Measurements from ENCODE around the gene ZNF638.

Gene ZNF638

DNA sequence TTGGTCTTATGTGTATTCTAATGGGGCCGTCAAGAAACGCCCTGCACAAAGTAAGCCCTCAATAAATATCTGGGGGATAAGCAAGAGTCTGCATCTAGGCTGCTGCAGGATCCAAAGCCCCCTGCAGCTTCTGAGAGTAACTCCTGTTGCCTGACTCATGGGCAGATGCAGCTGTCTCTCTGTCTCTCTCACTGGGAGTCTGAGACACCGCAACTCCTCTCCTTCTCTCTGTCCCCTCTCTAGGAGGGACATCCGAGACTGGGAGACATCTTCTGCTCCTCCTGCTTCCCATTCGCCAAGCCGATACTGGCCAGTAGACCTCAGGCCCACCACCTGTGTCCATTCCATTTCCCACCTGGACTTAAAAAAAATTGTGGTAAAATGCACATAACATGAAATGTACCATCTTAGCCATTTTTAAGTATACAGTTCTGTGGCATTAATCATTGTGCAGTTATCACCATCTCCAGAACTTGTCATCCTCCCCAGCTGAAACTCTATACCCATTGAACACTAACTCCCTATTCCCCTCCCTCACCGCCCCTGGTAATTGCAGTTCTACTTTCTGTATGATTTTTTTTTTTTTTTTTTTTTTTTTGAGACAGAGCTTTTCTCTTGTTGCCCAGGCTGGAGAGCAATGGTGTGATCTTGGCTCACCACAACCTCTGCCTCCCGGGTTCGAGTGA lies 141.9 kb downstream of the ZNF638 start:
- no peak for DNase-seq

DNA sequence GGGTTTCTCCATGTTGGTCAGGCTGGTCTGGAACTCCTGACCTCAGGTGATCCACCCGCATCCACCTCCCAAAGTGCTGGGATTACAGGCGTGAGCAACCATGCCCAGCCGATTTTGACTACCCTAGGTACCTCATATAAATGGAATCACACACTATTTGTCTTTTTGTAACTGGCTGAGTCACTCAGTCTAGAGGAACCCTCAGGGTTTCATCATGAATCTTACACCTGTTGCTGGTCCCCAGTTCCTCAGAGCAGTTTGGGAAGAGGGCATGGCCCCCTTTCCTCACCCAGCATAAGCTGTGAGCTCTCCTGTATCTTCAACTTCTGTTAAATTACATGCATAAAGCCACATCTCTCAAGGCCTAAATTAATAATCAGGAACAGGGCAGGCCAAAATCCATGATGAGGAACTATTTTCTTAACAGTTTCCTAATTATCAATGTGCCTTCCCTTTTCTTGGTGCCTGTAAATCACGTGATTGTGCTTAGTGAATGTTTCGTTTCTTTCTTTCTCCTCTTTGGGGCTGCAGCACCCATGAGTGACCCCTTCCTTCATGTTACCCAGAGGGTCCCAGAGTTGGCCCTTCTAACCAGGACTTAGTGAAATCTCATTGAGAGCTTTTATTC lies 142.6 kb downstream of the ZNF638 start:
- no peak for DNase-seq

DNA sequence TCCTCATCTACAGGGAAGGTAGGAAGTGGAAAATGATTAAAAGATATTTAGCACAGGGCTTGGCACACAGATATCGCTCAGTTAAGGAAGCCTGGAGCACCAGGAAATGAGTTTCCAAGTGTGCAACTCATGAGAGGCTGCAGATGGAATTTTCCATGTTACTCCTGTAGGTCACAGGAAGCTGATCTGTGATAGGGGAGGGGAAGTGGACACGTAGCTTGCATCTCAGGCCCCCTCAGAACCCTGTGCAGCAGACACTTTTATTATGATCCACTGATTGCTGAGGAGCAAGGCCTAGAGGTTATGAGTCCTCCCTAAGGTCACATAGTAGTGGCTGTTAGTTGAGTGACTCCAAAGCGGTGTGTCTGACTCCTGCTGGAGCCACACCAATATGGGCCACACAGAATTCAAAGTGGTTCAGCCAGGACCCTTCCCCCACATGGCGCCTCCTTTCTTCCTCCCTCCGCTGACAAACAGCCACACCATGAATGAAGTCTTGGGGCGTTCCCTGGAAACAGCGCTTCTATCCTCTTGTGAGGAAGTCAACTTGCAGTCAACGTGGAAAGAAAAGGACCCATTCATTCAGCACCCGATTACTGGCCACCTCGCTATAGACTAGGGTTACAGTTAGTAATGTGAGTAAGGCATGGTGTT lies 143.3 kb downstream of the ZNF638 start:
- DNase-seq: no peak

DNA sequence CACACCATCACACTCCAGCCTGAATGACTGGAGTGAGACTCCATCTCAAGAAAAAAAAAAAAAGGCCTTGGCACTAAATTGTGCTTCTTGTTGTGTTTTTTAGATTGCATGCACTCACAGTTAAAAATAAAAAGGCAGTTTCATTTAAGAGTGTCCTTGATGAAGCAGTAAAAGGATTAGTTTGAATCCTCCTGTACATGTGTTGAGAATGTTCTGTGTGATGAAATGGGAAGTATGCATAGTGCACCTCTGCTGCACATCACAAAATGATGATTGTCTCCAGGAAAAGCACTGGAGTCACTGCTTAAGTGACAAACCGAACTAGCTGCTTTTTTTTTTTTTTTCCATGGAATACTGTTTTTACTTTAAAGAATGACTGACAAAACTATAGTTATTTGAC lies 144.9 kb downstream of the ZNF638 start:
- no peak for DNase-seq

DNA sequence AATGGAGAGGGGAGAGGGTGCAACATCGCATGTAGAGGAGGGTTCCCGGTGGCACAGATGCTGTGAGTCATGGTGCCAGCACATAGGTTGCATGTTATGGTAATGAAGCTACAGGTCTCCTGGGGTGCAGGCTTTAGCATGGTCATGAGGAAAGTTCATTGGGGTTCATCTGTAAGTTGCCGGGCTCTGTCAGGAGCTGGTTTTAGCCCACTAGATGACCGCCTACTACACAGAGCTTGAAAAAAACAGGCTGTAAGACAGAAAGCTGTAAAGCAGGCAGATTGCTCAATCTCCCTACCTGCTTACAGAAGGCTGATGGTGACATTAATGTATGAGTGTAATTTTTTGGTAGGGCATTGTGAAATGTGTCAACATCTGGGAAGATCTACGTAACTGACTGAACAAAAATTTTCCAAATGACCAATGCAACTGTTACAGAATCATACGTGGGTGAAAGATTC lies 145.7 kb downstream of the ZNF638 start:
- DNase-seq: no peak

DNA sequence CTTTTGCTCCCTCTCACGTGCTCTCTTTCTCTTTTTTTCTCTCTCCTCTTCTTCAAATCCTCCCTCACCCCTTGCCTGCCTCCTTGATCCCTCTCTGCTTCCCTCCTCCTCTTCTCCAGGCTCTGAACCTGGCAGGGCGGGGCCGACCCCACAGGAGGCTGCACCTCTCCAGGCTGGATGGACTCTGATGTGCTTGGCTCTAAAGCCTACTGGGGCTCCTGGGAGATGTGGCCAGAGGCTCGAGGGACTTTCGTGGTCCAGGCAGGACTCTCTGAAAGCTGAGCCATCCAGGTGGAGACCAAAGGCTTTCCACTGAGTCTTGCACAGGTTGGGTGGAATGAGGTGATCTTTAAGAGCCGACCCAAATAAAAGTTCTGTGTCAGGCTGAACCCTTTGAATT lies 147.2 kb downstream of the ZNF638 start:
- DNase-seq: no peak

DNA sequence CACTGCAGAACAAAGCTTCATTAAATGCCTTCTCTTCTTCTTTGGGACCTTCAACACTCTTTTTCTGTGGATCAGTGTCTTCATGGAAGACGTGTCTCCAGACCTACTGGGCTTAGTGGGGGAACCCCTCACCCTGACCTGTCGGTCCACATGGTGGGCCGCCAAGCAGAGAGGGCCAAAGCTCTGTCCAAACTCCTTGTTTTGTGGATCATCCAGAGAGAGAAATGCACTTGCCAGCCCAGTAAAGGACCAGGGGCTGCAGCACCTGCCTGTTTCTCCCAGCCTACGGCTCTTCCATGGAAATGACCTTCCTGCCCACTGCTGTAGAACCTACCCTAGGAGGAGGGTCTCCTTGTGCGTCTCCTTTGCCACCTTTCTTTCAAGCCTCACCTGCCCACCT lies 147.7 kb downstream of the ZNF638 start:
- no peak for DNase-seq

DNA sequence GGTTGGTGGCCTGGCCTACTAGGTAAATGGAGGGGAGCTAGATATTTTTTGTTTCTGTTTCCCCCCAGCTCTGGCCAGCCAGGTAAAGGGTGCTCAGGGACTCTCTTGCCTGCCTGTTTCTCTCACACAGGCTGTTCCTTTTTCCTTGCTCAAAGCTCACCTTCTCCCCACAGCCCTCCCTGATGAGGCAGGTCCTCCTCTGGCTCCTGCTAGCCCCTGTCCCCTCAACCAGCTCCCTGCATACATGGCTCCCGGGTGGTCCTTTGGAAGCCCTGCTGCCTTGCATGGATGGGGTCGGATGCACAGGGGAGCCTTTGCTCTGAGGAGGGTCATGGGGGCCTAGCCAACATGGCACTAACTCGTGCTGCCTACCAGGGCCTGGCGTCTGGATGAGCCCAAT lies 149.5 kb downstream of the ZNF638 start:
- no peak for DNase-seq

DNA sequence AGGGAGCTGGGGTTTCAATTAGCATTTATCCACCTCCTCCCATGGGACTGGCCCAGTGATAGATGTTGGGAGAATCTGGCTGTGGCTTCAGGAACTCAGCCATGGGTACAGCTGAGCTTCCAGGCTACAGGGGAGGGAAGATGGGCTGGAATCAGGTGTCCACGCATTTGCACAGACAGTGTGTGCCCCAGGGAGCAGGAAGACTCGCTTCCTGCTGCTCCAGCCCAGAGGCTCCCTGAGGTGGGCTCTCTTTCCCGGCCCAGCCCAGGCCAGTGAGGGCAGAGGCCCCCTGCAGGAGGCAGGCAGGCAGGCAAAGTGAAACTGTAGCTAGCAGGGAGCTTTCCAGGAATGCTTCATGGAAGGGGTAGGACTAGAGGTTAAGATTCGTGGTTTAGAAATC lies 150.5 kb downstream of the ZNF638 start:
- DNase-seq: no peak

DNA sequence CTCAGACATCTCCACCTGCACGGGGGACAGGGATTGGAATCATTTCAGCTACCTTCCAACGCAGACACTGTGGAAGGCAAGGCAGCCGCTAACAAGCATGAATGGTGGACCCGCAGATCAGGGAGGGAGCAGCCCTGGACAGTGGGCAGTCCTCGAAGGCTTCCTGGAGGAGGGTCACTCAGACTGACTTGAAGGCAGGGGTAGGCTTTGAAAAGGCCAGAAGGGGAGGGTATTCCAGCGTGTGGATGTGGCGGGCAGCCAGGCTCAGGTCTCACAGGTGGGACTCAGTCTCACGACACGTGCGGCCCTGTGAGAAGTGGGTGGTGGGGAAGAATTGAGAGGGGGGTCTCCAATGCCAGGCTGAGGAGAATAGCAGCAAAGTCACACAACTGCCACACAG lies 151.7 kb downstream of the ZNF638 start:
- DNase-seq: no peak

DNA sequence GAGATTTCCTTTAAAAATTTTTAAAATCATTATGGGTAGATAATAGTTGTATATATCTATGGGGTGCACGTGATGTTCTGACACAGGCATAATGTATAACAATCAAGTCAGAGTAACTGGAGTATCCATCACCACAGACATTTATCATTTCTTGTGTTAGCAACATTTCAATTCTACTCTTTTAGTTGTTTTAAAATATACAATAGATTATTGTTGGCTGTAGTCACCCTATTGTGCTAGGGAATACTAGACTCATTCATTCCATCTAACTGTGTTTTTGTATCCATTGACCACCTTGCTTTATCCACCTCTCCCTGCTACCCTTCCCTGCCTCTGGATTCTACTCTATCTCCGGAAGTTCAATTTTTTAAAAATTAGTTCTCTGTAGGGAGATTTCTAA lies 152.8 kb downstream of the ZNF638 start:
- DNase-seq: no peak

All from activated CD4-positive, alpha-beta T cell treated with anti-CD3 and anti-CD28 coated beads for 4 hours (primary cell).